HG02623 (cell line): Measurements from ENCODE around the gene PIGR.

Experiments used
- ATAC-seq: cut with Tn5 transposase; IDR thresholded peaks from one replicate; pipeline ENCODE4 v1.9.1; 2021; ENCODE audit warnings: moderate library complexity; ENCODE audit not compliant: unreplicated experiment

The PIGR gene

DNA sequence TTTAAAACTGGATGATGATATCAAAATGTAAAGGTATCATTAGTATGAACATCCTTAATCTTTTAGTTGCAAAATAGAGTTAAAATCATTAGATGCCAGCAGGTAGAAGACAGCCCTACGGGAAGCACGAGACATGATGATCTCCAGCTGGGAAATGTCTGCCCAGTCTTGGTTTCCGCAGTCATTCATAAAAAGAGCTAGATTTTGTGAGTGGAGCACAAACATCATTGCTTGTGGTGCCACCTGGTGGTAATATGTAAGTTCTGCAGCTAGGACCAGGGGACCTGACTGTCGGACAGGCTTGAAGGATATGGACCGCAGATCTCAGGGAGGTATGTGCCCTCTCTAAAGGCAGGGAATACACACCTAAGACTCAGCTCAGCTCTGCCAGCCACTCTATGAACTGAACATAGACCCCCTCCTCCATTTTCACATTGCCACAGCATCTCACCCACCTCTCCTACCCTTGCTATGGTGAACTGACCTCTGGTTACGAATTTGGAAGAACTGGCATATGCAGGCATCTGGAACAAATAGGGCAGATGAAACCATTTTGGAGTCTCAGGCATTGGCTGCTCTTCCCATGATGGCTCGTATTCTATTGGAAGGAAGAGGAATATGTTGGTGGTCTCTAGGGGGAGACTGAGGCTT lies 33.7 kb downstream of the PIGR start:
- ATAC-seq = no peak

DNA sequence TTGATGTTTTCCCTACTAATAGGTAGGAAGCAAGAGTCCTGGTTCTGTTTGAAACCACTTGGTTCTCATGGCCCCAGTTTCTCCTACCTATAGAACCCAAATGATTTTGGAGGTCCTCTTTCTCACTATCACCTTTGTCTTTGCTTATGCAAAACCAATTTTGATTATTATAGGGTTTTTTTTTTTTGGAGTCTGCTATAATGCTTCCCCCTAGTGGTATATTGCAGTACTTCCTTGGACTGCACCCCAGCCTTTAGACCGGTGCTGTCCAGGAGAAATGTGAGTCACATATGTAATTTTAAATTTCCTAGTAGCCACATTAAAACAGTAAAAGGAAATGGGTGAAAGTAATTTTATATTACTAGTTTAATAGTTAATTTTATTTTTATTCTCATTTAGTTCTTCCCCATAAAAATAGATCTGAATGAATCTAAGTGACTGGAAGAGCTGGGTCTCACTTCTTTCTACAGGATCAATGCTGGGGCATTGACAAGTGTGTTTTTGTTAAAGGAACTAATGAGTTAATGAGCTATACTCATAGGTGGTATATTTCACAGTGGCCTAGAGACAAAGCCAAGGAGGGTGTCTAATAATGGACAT lies 35.1 kb downstream of the PIGR start:
- no peak for ATAC-seq

DNA sequence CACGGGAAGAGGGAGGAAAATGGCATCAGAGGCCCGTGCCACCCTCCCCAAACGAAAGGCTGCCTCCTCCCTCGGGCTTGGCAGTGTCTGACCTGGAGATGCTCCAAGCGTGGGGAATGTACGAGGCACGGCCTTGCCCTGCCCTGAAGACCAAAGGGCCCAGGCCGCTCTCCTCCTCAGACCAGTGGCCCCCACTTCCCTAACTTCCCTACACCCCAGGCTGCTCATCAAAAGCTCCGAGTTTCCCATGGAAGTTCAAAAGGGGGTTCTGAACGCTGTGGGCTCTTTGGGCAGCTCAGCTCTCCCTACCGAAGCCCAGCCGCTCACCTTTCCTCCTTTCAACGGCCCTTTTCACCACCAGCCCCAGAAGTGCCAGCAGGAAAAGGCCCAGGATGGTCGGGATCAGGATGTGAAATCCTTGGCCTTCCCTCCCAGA lies 36.4 kb downstream of the PIGR start:
- ATAC-seq = no peak

DNA sequence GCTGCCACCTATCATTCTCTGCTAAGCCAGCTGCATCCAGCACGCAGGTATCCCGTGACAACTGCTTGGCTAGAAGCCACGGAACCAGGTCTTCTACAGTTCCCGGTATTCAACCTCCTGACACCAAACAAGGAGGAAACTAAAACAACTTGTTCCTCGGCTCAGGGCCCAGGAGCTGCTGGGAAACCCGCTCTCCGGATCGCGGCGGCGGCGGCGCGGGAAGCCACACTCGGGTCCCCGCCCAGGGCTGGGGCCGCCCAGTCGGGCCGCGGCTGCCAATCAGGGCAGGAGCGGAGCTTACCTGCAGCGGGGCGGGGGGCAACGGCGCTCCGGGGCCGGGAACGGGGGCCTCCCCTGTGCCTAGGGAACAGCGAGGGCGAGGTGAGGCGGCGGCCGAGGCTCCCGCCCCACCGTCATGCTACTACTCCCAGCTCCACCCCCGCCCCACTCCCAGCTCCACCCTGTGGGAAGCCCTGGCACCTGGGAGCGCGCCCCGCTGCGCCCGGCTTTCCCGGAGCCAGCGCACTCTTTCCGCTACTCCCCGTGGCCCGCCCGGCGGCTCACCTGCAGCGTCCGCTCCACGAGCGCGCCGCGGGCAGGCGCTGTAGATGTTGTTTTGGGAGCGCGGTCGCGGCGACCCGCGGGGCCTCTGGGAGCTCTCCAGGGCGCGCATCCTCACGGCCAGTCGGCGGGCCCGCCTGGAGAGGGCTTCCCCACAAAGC lies 36.9 kb downstream of the PIGR start:
- ATAC-seq = no peak

DNA sequence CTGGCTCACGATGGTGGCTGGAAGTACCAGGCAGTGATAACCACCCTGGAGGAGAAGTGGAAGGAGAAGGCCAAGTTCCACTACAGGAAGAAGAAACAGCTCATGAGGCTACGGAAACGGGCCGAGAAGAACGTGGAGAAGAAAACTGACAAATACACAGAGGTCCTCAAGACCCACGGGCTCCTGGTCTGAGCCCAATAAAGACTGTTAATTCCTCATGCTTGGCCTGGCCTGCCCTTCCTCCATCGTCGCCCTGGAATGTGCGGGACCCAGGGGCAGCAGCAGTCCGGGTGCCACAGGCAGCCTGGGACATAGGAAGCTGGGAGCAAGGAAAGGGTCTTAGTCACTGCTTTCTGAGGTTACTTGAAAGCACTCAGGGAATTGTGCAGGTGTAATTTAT lies 38.2 kb downstream of the PIGR start:
- no peak for ATAC-seq

DNA sequence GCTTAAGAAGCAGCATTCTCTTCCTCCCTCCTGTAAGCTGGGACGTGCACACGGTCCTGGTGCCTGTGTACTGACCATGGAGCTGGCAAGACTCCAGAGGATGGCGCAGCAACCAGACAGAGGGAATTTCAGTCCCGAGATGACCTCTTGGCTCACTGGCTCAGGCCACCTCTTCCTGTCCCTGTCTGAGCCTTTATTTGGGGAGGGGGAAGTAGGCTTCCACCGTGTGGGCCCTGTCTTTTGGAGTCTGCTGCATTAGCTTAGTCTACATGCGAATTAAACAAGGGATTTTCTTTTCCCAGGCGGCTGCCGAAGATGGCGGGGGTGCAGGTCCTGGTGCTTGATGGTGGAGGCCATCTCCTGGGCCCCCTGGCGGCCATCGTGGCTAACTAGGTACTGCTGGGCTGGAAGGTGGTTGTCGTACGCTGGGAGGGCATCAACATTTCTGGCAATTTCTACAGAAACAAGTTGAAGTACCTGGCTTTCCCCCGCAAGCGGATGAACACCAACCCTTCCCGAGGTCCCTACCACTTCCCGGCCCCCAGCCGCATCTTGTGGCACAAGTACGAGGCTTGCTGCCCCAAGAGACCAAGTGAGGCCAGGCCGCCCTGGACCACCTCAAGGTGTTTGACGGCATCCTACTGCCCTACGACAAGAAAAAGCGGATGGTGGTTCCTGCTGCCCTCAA lies 38.8 kb downstream of the PIGR start:
- ATAC-seq = no peak

DNA sequence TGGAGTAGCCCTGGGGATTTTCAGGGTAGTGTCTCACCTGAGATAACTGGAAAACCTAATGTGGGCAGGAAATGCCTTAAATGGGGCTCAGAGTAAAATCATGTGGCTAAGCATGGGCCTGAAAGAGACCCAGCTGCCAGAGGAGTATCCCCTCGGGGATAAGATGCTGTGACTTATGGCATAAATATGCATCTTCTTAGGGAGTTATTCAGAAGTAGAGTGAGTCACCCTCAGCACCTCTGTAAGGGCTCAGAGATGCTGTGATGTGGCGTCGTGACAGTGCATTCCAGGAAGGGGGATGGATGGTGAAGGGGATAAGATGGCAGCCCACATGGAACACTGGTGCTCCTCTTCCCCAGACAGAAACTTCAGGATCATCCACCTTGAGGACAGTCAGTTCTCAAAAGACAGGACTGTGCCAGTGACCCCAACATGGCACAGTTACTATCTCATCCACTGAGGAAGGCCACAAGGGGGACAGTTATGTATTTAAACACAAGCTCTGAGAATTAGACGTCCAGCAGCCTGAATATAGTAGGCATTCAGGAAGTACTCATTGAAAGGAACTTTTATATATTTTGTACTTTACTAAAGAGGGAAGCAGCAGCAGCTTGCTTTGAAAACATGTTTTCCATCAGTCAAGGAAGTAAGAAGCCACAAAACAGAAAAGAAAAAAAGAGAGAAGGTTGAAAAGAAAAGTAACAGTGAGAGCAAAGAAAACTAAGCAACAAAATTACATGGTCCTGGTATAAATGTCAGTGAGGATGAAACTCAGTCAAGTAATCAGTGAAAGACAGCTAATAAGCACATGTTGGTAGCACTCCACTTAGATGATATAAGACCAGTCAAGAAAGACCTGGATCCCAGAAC lies 40.7 kb downstream of the PIGR start:
- ATAC-seq = peak; percentile 52

DNA sequence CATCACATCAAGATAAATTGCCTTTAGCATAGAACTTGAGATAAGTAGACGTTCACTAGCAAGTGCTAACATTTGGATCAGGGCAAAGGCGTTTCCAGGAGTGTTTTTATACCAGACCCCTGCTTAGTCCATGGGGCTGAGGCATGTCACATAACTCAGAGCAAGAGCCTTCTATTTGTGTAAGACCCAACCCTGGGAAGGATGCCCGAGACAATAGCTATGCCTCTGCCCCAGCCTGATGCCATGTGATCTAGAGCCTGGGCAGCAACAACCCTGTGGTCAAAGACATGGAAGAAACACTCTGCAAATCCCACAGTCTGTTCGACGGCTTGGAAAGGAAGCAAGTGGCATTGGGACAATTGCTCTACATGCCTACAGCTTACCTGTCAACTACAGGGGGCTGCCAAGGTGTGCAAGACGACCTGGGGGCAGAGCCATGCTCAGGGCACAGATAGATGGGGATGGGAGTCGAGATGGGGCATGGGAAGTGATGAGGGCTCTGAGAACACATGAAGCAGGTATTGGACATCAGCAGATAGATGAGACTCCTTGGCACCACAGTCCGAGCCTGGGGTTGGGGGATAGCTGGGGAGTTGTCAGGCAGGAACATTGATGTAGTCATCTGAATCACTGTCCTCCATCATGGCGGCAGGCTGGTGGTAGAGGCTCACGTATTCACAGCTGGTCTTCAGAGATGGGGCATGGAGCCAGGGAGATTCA lies 41.7 kb downstream of the PIGR start:
- no peak for ATAC-seq

DNA sequence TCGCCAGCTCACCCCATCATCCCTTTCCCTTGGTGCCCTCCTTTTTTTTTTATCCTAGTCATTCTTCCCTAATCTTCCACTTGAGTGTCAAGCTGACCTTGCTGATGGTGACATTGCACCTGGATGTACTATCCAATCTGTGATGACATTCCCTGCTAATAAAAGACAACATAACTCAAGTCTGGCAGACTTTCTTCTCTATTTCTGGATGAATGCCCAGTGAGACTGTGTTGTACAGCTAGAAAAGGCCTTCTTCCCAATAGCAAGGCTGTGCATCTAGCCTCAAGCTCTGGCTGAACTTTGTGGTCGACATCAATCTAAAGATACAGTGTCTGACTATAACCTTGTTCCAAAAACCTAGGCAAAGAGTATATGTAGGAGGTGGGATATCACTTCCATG lies 42.6 kb downstream of the PIGR start:
- no peak for ATAC-seq

DNA sequence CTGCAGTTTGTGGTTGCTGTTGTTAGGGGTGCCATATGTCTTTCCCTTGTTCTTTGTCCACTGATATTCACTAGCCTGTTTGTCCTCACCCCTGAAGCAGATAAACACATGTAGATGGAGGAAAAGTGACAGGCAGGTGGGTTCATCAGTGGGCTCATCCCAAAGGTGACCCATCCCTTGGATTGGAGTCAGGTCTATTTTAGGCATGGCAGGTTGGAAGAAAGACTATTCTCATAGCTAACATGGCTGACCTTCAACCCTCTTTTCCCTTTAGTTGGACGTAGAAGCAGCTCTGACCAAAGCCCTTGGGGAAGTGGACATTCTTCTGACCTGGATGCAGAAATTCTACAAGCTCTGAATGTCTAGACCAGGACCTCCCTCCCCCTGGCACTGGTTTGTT lies 43.6 kb downstream of the PIGR start:
- ATAC-seq = no peak

DNA sequence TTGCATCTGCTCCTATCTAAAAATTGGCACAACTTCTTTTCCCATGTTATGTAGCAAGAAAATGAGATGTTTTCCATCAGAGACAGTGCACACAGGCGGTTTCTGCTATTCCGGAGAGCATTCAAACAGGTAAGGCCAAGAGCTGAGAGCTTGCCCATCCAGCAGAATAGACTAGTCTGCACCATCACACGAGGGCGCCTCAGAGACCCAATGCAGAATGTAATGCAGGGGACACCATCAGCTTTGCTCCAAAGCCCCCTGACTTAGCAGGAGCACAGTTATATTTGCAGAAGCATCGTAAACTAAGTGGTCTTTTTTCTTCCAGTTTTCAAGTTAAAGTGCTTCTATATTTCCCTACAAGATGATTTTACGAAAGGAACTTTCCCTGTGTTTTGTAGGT lies 44.3 kb downstream of the PIGR start:
- ATAC-seq = no peak

DNA sequence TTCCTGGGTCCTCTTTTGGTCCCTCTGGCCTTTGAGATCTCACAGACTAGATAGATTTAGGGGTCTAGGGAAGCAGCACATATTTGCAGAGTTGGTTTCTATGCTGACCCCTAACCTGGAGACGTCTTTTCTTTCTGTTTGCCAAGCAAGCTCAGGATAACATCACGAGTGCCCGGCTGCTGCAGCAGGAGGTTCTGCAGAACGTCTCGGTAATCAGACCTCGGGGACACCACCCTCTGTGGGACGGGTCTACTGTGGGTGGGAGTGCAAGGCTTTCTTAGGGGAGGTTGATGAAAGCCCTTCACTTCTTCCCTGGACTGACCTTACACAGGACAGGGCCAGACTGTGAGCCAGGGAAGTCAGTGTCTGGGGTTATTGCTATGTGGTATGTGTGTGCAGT lies 46.1 kb downstream of the PIGR start:
- ATAC-seq = no peak

DNA sequence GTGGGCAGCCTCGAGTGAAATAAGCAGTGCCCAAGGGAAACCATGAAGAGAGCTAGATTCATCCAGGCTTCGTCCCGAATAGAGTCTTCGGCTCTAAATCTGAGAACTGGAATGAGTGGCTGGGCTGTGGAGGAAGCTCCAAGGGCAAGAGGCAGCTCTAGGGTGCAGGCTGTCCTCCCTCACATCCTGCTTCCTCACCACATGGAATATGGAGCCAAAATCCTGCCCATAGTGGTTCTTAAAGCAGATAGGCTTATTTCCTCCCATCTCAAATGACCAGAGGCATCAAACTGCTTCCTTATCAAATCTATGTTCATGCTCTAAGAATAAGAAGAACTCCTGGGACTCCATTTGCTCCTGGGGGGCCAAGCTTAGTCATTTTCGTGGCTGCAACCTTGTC lies 46.5 kb downstream of the PIGR start:
- no peak for ATAC-seq

DNA sequence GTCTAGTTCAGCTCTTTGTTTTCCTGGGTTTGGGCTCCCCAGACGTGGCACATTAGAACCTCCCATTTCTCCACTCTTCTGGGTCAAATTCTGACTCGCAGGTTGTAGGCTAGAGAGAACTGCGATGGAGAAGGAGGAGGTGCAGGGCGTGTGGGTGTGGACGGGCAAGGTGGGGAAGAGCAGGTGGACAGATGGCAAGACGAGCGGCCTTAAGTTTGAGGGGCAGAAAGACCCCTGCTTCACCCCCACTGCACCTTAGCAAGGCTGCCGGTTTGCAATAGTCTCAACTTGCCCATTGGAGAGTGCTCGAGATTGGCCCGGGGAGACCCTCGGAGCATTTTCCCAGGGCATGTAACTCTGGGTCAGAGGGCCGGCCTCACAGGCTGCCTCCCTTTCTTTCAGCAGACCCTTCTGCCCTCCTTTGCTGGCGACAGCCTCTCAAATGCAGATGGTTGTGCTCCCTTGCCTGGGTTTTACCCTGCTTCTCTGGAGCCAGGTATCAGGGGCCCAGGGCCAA lies 47.3 kb downstream of the PIGR start:
- ATAC-seq = no peak

DNA sequence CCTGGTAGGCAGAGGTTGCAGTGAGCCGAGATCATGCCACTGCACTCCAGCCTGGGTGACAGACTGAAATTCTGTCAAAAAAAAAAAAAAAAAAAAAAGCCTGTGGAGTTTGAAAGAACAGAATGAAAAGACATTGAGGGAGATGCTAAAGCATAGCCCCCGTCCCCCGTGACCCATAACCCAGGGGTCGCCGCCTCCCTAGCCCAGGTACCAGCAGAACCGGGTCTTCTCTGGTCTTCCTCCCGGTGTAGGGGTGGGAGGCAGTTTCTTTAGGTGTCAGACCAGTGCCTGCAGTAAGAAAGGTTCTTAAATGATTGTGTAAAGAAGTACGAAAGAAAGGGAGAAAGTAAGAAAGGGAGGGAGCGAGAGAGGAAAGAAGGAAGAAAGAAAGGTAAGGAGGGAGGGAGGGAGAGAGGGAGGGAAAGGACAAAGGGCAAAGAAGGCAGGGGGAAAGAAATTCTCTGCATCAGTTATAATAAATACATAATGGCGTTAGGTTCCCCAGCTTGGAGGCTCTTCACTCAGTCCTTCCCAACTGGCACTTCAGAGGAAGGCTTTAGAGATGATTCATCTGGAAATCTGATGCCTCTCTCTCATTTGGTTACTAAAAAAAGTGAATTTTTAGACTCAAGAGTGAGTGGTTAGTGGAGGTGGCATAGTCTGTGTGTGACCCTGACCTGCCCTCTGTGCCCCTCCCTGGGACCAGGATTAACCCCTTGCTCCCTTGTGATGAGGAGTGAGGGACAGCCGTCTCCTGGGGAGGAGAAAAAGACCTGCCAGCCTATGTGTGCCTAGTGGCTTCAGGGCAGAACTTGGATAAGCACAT lies 48.0 kb downstream of the PIGR start:
- no peak for ATAC-seq

DNA sequence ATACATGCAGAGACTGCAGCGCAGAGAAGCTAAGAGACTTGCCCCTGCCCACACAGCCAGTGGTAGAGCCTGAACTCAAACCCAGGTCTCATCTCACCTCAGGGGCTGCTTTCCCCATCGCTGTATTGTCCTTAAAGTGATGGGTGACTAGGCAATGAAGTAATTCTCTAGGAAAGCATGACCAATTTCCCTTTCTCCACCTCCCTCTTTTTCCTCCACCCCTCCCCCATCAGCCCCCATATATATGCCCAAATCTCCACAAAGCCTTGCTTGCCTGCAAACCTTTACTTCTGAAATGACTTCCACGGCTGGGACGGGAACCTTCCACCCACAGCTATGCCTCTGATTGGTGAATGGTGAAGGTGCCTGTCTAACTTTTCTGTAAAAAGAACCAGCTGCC lies 49.1 kb downstream of the PIGR start, which contains the start of gene IL24:
TSS of gene IL24 (plus strand) at position 269 of the 400 bp plus-strand sequence. CDS start 390 bp downstream, outside the sequence.
- ATAC-seq = no peak

DNA sequence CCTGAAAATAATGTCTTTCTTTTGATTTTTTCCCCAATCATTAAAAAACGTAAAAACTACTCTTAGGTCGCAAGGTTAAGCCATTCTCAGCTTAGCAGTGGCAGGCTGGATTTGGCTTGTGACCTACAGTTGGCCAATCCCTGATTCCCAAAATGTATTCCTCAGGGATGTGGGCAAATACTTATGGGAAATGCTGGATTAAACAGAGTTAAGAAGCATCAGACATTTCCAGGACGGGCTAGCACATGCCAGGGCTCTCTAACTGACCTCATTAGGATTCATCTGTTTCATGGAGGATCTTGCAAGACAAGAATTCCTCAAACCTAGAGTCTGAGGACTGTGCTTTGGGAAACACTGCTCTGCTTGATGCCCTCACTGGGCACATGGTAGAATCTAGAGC lies 50.0 kb downstream of the PIGR start:
- no peak for ATAC-seq

DNA sequence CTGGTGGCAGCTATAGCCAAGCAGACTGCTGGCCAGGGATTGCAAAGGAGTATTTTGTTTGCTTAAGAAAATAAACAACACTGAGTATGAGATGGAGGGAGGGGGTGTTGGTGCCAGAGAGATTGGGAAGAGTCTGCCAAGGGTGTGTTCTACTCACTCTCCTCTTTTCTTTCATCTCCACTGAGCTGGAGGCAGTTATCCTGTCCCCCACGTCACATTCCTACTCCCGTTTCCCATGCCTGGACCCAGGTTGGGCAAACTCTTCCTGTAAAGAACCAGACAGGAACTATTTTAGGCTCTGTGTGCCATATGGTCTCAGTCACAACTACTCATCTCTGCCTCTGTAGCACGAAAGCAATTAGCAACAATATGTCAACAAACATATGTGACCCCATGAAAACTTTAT lies 50.4 kb downstream of the PIGR start:
- ATAC-seq = no peak

DNA sequence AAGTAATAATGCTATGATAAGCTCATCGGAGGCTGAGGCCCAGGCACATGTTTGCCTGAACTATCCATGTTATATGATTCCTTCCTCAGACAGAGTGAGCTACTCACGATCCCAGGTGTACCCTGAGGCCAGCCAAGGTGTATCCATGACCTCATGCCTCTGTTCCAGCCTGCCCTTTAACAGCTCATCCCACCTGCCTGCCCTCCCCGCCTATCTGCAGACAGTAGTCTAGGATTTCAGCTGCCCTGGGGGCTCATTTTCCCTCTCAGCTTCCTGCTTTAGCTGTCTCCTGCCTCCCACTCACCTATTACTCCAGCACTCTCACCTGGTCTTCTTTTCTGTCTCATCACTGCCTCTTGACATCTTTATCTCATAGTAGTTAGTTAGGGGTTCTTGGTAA lies 50.9 kb downstream of the PIGR start:
- no peak for ATAC-seq
